HL-60/S4 treated with retinoic acid at 250 ng/mL for 4 days and 3 days (cell line): ENCODE results near the gene ZNF790.

Source experiments
- in situ Hi-C: fragments of 300-500 bp; cut with MboI; formaldehyde crosslinking; loops from 2 replicates; pipeline ENCODE4 v1.7.0; 2022; ENCODE audit warnings: low sequenced_read_pairs

ZNF790 gene

DNA sequence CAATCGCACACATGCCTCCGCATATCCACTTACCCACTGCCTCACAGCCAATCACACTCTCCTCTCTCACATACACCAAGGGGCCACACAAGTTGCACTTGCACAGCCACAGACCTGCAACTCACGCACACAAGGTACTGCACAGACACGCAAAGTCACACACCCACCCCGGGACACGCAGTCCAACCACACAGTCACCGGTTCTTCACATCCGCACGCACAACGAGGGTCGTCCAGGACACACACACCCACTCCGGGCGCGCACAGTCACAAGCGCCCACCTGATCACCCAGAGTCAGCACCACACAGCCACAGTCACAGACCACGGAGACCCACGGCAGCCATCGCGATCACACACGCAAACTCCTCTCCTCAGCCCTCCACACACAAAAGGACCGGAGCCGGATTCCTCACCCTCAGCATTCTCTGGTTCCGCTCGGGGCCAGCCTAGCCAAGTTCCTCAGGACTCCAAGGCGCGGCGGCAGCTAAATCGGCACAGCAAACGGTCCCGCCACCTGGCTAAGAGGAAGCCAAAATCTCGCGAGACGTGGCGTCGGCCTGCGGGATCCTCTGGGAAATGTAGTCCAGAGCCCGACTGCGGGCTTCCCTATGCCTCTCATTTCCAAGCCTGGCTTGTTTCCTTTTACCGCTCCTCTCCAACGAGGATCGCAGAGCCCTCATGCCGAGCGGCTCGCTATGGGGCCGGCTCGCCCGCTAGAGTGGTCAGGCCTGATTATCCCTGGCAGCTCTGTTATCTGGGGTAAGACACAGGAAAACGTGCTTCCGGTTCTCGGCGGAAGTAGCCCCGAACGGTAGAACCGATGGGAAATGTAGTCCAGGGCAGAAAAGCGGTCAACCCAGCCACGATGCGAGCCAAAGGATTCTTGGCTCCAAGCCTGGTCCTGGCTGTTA is 65.6 kb downstream of the ZNF790 start, which contains the start of gene ZNF850:
ZNF850 (minus strand) TSS at position 497 of the 912 bp plus-strand sequence. CDS start 10,201 bp downstream, outside the sequence.
- in situ Hi-C loops = no loop called here

DNA sequence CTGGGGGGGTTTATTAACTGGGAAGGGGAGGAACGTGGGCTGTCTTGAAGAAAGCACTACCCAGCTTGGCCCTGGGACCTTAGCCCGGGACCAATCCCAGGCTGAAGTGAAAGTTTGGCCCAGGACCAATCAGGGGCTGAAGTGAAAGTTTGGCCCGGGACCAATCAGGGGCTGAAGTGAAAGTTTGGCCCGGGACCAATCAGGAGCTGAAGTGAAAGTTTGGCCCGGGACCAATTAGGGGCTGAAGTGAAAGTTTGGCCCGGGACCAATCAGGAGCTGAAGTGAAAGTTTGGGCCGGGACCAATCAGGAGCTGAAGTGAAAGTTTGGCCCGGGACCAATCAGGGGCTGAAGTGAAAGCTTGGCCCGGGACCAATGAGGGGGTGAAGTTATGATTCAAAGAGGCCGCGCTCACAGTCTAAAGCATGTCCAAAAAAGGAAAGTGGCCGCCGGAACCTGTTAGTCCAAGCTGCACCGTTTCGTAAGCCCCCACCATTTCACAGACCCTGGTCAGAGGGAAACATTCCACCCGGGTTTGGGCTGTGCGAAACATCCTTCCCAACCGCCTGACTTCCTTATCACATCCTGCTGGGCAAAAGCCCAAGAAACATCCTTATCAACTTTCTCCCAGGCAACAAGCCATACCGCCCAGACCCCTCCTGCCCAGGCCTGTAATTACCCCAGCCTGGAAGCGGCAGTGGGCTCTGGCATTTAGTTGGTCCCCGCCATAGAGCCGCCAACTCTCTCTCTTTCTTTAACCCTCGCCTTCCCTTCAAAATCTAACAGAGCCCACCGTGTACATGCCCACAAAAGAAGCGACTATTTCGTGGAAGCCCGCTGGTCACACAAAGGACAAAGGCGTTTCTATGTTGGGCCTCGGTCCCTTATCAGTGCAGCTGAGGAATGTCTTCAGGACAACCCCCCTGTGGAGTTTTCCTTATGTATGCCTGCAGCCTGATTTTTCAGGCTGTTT is 66.6 kb downstream of the ZNF790 start:
- in situ Hi-C loops = no loop called here
